ENCODE results near the gene PHKA2.

PHKA2 gene

GRCh38 chrX:18896680-18897544 is 87.0 kb downstream of the PHKA2 start:
- H3K27ac ChIP-seq (ENCODE audit: low read length), result no peak overlapping the region
- no peaks in the 10 kb centered on the region for H3K27me3 ChIP-seq (ENCODE audit: low read depth, low read length)
- H3K9me3 ChIP-seq (ENCODE audit: control insufficient read depth in 1 of 2, low read length in 2 of 2), result no peaks in the 10 kb centered on the region
- H3K4me1 ChIP-seq (ENCODE audit: control insufficient read depth in 1 of 2, insufficient read depth in 2 of 2, low read length in 2 of 2), result peaks cover 0 to 4% of the 10 kb centered on the region in 2 donors
- H3K4me3 ChIP-seq (ENCODE audit: low read depth in 1 of 2, low read length in 2 of 2), result no peak overlapping the region
- H3K36me3 ChIP-seq (ENCODE audit: control insufficient read depth in 1 of 2, insufficient read depth in 2 of 2, low read length in 2 of 2), result peaks cover 0 to 7% of the 10 kb centered on the region in 2 donors

DNA sequence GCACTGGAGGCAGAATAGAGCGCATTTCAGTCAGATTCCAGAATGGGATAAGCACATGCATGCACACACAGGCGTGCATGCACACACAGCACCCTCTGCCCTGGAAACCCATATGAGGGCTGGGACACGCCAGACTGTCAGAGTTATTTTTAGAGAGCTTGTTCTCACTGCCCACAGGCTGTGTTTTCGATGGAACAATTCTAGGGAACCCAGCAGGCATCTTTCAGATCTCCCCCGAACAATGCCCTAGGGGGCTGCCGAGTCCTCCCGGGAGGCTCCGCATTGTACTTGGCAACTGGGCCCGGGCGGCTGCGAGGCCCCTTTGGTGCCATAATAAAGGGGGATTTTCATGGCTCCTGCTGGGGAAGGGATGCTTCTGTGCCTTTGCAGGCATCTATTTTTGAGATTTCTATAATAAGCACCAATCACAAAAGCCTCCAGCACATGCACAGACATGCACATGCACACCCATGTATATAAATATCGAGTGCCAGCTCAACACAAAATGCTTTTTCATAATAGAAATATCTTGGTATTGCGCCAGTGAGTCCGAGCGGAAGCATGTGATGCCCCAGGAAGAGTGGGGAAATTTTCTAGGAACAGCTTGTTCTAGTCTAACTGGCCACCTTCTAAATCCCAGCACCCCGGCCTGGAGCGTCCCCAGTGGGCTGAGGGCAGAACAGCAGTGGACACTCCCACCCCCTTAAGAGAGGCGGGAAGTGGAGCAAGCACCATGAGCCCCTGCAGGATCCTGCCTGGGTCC is 88.5 kb downstream of the PHKA2 start:
- H3K4me3 ChIP-seq (ENCODE audit: low read depth in 1 of 2, low read length in 2 of 2), result no peak overlapping the region

GRCh38 chrX:18894156-18894555 is 89.8 kb downstream of the PHKA2 start:
- no peak overlapping the region for H3K27ac ChIP-seq (ENCODE audit: low read length)
- H3K36me3 ChIP-seq (ENCODE audit: control insufficient read depth in 1 of 2, insufficient read depth in 2 of 2, low read length in 2 of 2), result no peaks in the 10 kb centered on the region
- H3K27me3 ChIP-seq (ENCODE audit: low read depth, low read length), result no peaks in the 10 kb centered on the region
- no peaks in the 10 kb centered on the region for H3K9me3 ChIP-seq (ENCODE audit: control insufficient read depth in 1 of 2, low read length in 2 of 2)
- H3K4me3 ChIP-seq (ENCODE audit: low read depth in 1 of 2, low read length in 2 of 2), result no peak overlapping the region
- peaks cover 0 to 4% of the 10 kb centered on the region in 2 donors for H3K4me1 ChIP-seq (ENCODE audit: control insufficient read depth in 1 of 2, insufficient read depth in 2 of 2, low read length in 2 of 2)

More for the DNA sequence above, 88.5 kb downstream of the PHKA2 start:
- H3K27ac ChIP-seq (ENCODE audit: low read length), result no peak overlapping the region
- H3K9me3 ChIP-seq (ENCODE audit: control insufficient read depth in 1 of 2, low read length in 2 of 2), result no peaks in the 10 kb centered on the region
- H3K4me1 ChIP-seq (ENCODE audit: control insufficient read depth in 1 of 2, insufficient read depth in 2 of 2, low read length in 2 of 2), result peaks cover 0 to 4% of the 10 kb centered on the region in 2 donors
- no peaks in the 10 kb centered on the region for H3K27me3 ChIP-seq (ENCODE audit: low read depth, low read length)
- H3K36me3 ChIP-seq (ENCODE audit: control insufficient read depth in 1 of 2, insufficient read depth in 2 of 2, low read length in 2 of 2), result no peaks in the 10 kb centered on the region

GRCh38 chrX:18893536-18893935 is 90.4 kb downstream of the PHKA2 start:
- no peak overlapping the region for H3K27ac ChIP-seq (ENCODE audit: low read length)
- no peaks in the 10 kb centered on the region for H3K27me3 ChIP-seq (ENCODE audit: low read depth, low read length)
- H3K36me3 ChIP-seq (ENCODE audit: control insufficient read depth in 1 of 2, insufficient read depth in 2 of 2, low read length in 2 of 2), result no peaks in the 10 kb centered on the region
- peaks cover 0 to 4% of the 10 kb centered on the region in 2 donors for H3K4me1 ChIP-seq (ENCODE audit: control insufficient read depth in 1 of 2, insufficient read depth in 2 of 2, low read length in 2 of 2)
- no peak overlapping the region for H3K4me3 ChIP-seq (ENCODE audit: low read depth in 1 of 2, low read length in 2 of 2)
- H3K9me3 ChIP-seq (ENCODE audit: control insufficient read depth in 1 of 2, low read length in 2 of 2), result no peaks in the 10 kb centered on the region

- Histone ChIP-seq H3K4me1 (ENCODE audit: control insufficient read depth in 1 of 2, insufficient read depth in 2 of 2, low read length in 2 of 2) (peaks cover 0 to 4% of the 10 kb centered on the region in 2 donors), H3K9me3 (ENCODE audit: control insufficient read depth in 1 of 2, low read length in 2 of 2) (no peaks in the 10 kb centered on the region), H3K4me3 (ENCODE audit: low read depth in 1 of 2, low read length in 2 of 2) (no peak overlapping the region), H3K27me3 (ENCODE audit: low read depth, low read length) (no peaks in the 10 kb centered on the region), H3K36me3 (ENCODE audit: control insufficient read depth in 1 of 2, insufficient read depth in 2 of 2, low read length in 2 of 2) (no peaks in the 10 kb centered on the region), H3K27ac (ENCODE audit: low read length) (no peak overlapping the region)
Measured at GRCh38 chrX:18892899-18893298, 91.0 kb downstream of the PHKA2 start.

- Histone ChIP-seq H3K36me3 (ENCODE audit: control insufficient read depth in 1 of 2, insufficient read depth in 2 of 2, low read length in 2 of 2) (no peaks in the 10 kb centered on the region), H3K4me3 (ENCODE audit: low read depth in 1 of 2, low read length in 2 of 2) (no peak overlapping the region), H3K4me1 (ENCODE audit: control insufficient read depth in 1 of 2, insufficient read depth in 2 of 2, low read length in 2 of 2) (peaks cover 0 to 9% of the 10 kb centered on the region in 2 donors), H3K9me3 (ENCODE audit: control insufficient read depth in 1 of 2, low read length in 2 of 2) (no peaks in the 10 kb centered on the region), H3K27me3 (ENCODE audit: low read depth, low read length) (no peaks in the 10 kb centered on the region), H3K27ac (ENCODE audit: low read length) (no peak overlapping the region)
Measured at GRCh38 chrX:18891548-18891945, 92.4 kb downstream of the PHKA2 start.

- no peak overlapping the region for H3K4me3 ChIP-seq (ENCODE audit: low read depth in 1 of 2, low read length in 2 of 2)
- peaks cover 0 to 6% of the 10 kb centered on the region in 2 donors for H3K4me1 ChIP-seq (ENCODE audit: control insufficient read depth in 1 of 2, insufficient read depth in 2 of 2, low read length in 2 of 2)
- no peak overlapping the region for H3K27ac ChIP-seq (ENCODE audit: low read length)
- no peaks in the 10 kb centered on the region for H3K36me3 ChIP-seq (ENCODE audit: control insufficient read depth in 1 of 2, insufficient read depth in 2 of 2, low read length in 2 of 2)
- no peaks in the 10 kb centered on the region for H3K9me3 ChIP-seq (ENCODE audit: control insufficient read depth in 1 of 2, low read length in 2 of 2)
- no peaks in the 10 kb centered on the region for H3K27me3 ChIP-seq (ENCODE audit: low read depth, low read length)
Measured at GRCh38 chrX:18890724-18891547, 93.0 kb downstream of the PHKA2 start.

GRCh38 chrX:18890049-18890381 is 93.9 kb downstream of the PHKA2 start:
- Histone ChIP-seq H3K36me3 (ENCODE audit: control insufficient read depth in 1 of 2, insufficient read depth in 2 of 2, low read length in 2 of 2) (no peaks in the 10 kb centered on the region), H3K27me3 (ENCODE audit: low read depth, low read length) (no peaks in the 10 kb centered on the region), H3K27ac (ENCODE audit: low read length) (no peak overlapping the region), H3K9me3 (ENCODE audit: control insufficient read depth in 1 of 2, low read length in 2 of 2) (no peaks in the 10 kb centered on the region), H3K4me1 (ENCODE audit: control insufficient read depth in 1 of 2, insufficient read depth in 2 of 2, low read length in 2 of 2) (peaks cover 0 to 10% of the 10 kb centered on the region in 2 donors), H3K4me3 (ENCODE audit: low read depth in 1 of 2, low read length in 2 of 2) (no peak overlapping the region)

- Histone ChIP-seq H3K27ac (ENCODE audit: low read length) (no peak overlapping the region), H3K9me3 (ENCODE audit: control insufficient read depth in 1 of 2, low read length in 2 of 2) (no peaks in the 10 kb centered on the region), H3K4me3 (ENCODE audit: low read depth in 1 of 2, low read length in 2 of 2) (no peak overlapping the region), H3K36me3 (ENCODE audit: control insufficient read depth in 1 of 2, insufficient read depth in 2 of 2, low read length in 2 of 2) (no peaks in the 10 kb centered on the region), H3K4me1 (ENCODE audit: control insufficient read depth in 1 of 2, insufficient read depth in 2 of 2, low read length in 2 of 2) (peaks cover 0 to 10% of the 10 kb centered on the region in 2 donors), H3K27me3 (ENCODE audit: low read depth, low read length) (no peaks in the 10 kb centered on the region)
Measured at GRCh38 chrX:18889346-18890048, 94.4 kb downstream of the PHKA2 start.

- no peak overlapping the region for H3K27ac ChIP-seq (ENCODE audit: low read length)
- peaks cover 0 to 10% of the 10 kb centered on the region in 2 donors for H3K4me1 ChIP-seq (ENCODE audit: control insufficient read depth in 1 of 2, insufficient read depth in 2 of 2, low read length in 2 of 2)
- H3K4me3 ChIP-seq (ENCODE audit: low read depth in 1 of 2, low read length in 2 of 2), result no peak overlapping the region
- H3K36me3 ChIP-seq (ENCODE audit: control insufficient read depth in 1 of 2, insufficient read depth in 2 of 2, low read length in 2 of 2), result no peaks in the 10 kb centered on the region
- H3K27me3 ChIP-seq (ENCODE audit: low read depth, low read length), result no peaks in the 10 kb centered on the region
- H3K9me3 ChIP-seq (ENCODE audit: control insufficient read depth in 1 of 2, low read length in 2 of 2), result no peaks in the 10 kb centered on the region
Measured at GRCh38 chrX:18888281-18888680, 95.6 kb downstream of the PHKA2 start.

Data from muscle layer of duodenum (tissue), 2 donors.